Astrocyte of the spinal cord (primary cell): ENCODE data around the gene ABCC1.

ENCODE experiments used
- DNase-seq: peaks from one replicate; pipeline ENCODE4 v3.0.0; 2011; ENCODE audit warnings: low read depth, low spot score
- H3K4me3 ChIP-seq: 2 replicates; pipeline ENCODE4 v1.5.1; 2011; ENCODE audit warnings: low read depth, mild to moderate bottlenecking, low read length, moderate library complexity
- CTCF ChIP-seq: IDR thresholded peaks from 2 replicates; pipeline ENCODE4 v1.5.1; 2012; ENCODE audit warnings: low read depth, mild to moderate bottlenecking, low read length, inconsistent platforms
- in situ Hi-C: cut with HindIII; loops from 2 replicates; pipeline ENCODE4 v1.10.0; 2017; ENCODE audit warnings: low sequenced_read_pairs

The ABCC1 gene

GRCh38 chr16:16001596-16002255 is 52.3 kb downstream of the ABCC1 start:
- DNase-seq = no peak
- no peak overlapping the region for H3K4me3 ChIP-seq
- in situ Hi-C loops = no loop called here
- no peak for TF ChIP-seq CTCF

DNA sequence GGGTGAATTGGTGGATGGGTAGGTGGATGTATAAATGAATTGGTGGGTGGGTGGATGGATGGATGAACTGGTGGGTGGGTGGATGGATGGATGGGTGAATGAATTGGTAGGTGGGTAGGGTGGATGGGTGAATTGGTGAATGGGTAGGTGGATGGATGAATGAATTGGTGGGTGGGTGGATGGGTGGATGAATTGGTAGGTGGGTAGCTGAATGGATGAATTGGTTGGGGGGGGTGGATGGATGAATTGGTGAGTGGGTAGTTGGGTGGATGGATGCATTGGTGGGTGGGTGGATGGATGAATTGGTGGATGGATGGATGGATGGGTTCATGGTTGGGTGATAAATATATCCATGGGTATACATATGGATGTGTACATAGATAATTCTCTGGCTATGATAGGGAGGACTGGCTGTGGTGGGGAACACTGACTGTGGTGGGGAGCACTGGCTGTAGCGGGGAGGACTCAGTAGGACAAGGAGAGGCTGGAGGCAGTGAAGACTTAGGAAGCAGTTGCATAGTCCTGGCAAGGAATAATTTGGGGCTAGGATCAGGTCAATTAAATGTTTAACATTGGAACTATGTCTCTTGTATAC is 54.4 kb downstream of the ABCC1 start:
- in situ Hi-C loops = no loop called here
- no peak for TF ChIP-seq CTCF
- no peak overlapping the region for H3K4me3 ChIP-seq
- DNase-seq = no peak

- H3K4me3 ChIP-seq = no peak overlapping the region
- DNase-seq = peak; percentile 88
- TF ChIP-seq CTCF = no peak
- in situ Hi-C loops = no loop called here
Measured at GRCh38 chr16:16004314-16004749, 54.9 kb downstream of the ABCC1 start.

GRCh38 chr16:16005721-16006120 is 56.3 kb downstream of the ABCC1 start:
- DNase-seq = no peak
- no peak for TF ChIP-seq CTCF
- no peak overlapping the region for H3K4me3 ChIP-seq
- in situ Hi-C loops = no loop called here

DNA sequence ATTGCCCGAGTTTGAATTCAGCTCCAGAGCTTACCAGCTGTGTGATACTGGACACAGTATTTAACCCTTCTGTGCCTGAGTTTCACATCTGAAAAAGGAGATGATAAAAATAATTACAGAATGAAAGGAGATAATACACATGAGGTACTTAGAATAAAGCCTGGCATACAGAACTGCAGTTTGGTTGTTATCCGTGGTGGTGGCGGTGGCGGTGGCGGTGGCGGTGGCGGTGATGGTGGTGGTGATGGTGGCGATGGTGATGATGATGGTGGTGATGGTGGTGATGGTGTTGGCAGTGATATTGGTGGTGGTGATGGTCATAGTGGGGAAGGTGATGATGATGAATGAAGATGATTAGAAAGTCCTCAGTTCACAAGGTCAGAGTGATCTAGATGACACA is 57.2 kb downstream of the ABCC1 start:
- in situ Hi-C loops = no loop called here
- DNase-seq = no peak
- TF ChIP-seq CTCF = no peak
- H3K4me3 ChIP-seq = no peak overlapping the region

DNA sequence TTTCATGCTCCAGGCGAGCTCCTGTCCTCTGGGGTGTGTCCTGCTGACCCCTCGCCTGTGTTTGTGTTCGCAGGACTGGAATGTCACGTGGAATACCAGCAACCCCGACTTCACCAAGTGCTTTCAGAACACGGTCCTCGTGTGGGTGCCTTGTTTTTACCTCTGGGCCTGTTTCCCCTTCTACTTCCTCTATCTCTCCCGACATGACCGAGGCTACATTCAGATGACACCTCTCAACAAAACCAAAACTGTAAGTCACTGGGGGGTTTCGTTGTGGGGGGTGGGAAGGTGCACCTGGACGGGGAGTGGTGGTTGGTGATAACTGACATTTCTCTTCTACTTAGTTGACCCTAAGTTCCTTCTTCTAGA is 58.3 kb downstream of the ABCC1 start:
- H3K4me3 ChIP-seq = no peak overlapping the region
- no peak for DNase-seq
- in situ Hi-C loops = no loop called here
- TF ChIP-seq CTCF = no peak
